Adrenal gland (tissue), 12 donors: ENCODE measurements around the gene ACOX3. TPM values are rescaled to one million over a fixed set of nuclear protein-coding genes. Genes with fewer than 3 reads are reported as not detected.

Source experiments
- DNase-seq, 7 donors: peaks; one replicate each; pipeline ENCODE4 v3.0.0-alpha.2; 2019 to 2020
- H3K27ac ChIP-seq, 5 donors: fragments of 200-600 bp; sonication (generic) in 4 of 5; 1 replicate in 3 of 5; 2 replicates in 2 of 5; pipeline versions ENCODE4 v1.5.1 to v1.8.0; 2016 to 2020; ENCODE audit warnings: mild to moderate bottlenecking in 1 of 5
- H3K27me3 ChIP-seq: fragments of 200-600 bp; 2 replicates; pipeline ENCODE4 v1.8.0; 2021
- H3K36me3 ChIP-seq, 2 donors: fragments of 200-600 bp; replicated peaks in 1 of 2; 1 replicate in 1 of 2; 2 replicates in 1 of 2; pipeline versions ENCODE4 v1.5.1 to v1.8.0; 2018 to 2022
- H3K4me1 ChIP-seq, 2 donors: fragments of 200-600 bp; replicated peaks in 1 of 2; 1 replicate in 1 of 2; 2 replicates in 1 of 2; pipeline versions ENCODE4 v1.5.1 to v1.8.0; 2018 to 2021
- H3K4me3 ChIP-seq, 4 donors: fragments of 200-600 bp; sonication (generic) in 3 of 4; one replicate each; pipeline ENCODE4 v1.5.1; 2016 to 2018
- H3K9me3 ChIP-seq, 3 donors: fragments of 200-600 bp; sonication (generic) in 1 of 3; replicated peaks in 1 of 3; 1 replicate in 2 of 3; 2 replicates in 1 of 3; pipeline versions ENCODE4 v1.5.1 to v1.8.0; 2016 to 2021
- CTCF ChIP-seq, 6 experiments: fragments of 450-650 bp in 4 of 6; fragments of 200-600 bp in 2 of 6; sonication (generic) in 1 of 6; IDR thresholded peaks; 1 replicate in 5 of 6; 2 replicates in 1 of 6; pipeline versions ENCODE4 v1.5.1 to v1.8.0; 2016 to 2021; ENCODE audit warnings: antibody characterized with exemption in 6 of 6, mild to moderate bottlenecking in 2 of 6, moderate library complexity in 1 of 6
- POLR2A ChIP-seq, 2 donors: fragments of 450-650 bp; IDR thresholded peaks; one replicate each; pipeline ENCODE4 v1.6.1; 2017; ENCODE audit warnings: antibody characterized with exemption in 2 of 2, mild to moderate bottlenecking in 2 of 2, moderate library complexity in 1 of 2
- WGBS, 4 donors: extraction: QIAGEN DNeasy Blood & Tissue Kit in 2 of 4; methylation state at CpG; one replicate each; pipeline versions ENCODE4 v1.1.5 to v1.1.7; 2013 to 2017; 5-methylcytosine and 5-hydroxymethylcytosine counted together
- intact Hi-C, 2 donors: fragments of 100-400 bp; cut with DNase I; formaldehyde crosslinking; loops; one replicate each; pipeline versions ENCODE4 v1.14.1 to v1.15.0; 2022 to 2023
- polyA plus RNA-seq, 3 donors: library from polyadenylated mRNA; stranded (reverse); fragments of 200-250 nt in 2 of 3; fragments of 350-450 nt in 1 of 3; fragmentation: Illumina TruSeq in 1 of 3; extraction: RNeasy Lipid Tissue Mini Kit (QIAGEN cat#74804) in 1 of 3; gene quantifications; one replicate each; pipeline ENCODE4 v1.2.3, GENCODE V29; 2013 to 2014
- total RNA-seq, 9 donors: library from RNA; depleted of rRNA in 4 of 9; stranded (reverse); fragments of >200 nt in 4 of 9; fragments of 120-200 nt in 1 of 9; fragmentation: NEBNext Ultra II Directional in 1 of 9; extraction: Animal tissue kit (Norgen Biotek cat#: 25700) in 1 of 9; gene quantifications; one replicate each; pipeline versions ENCODE4 v1.1.0 to v1.2.4, GENCODE V29; 2013 to 2023
- donor health status: healthy with polysubstance abuse.
- donor health status: Bipolar disorder and iron deficiency.
- donor health status: DM: yes; HTN: yes; CAD: no.
- donor health status: DM: no; HTN: no; CAD: no.
- donor health status: DM: no; HTN: no; CAD: no.
- donor health status: DM: yes; HTN: yes; CAD: no.

The ACOX3 gene
- total and polyA plus RNA-seq, 12 donors: 10.4 to 44.2 (median 26.3) TPM

GRCh38 chr4:8465615-8466611 lies 25.4 kb upstream of the ACOX3 start:
- intact Hi-C loops: loop anchor here in 1 of 2 donors (5.0 kb wide), 1 partner anchor 76 kb away; no protein-coding TSS in a partner anchor
- WGBS, 4 donors: 87 to 90% (median 89%) methylated on average over 16 to 31 of the region's 31 CpGs
- TF ChIP-seq POLR2A (IDR thresholded peaks at IDR 0.05): no peak
- TF ChIP-seq CTCF (IDR thresholded peaks at IDR 0.05): no peak
- DNase-seq: no peak
- Histone ChIP-seq H3K4me1 (no peaks in the 10 kb centered on the region), H3K4me3 (no peak overlapping the region), H3K36me3 (peaks cover 0 to 54% of the 10 kb centered on the region in 2 donors), H3K27me3 (no peaks in the 10 kb centered on the region), H3K27ac (no peak overlapping the region), H3K9me3 (no peaks in the 10 kb centered on the region)

GRCh38 chr4:8464381-8464780 lies 23.9 kb upstream of the ACOX3 start:
- 93 to 95% (median 94%) methylated on average over 14 of the region's 14 CpGs for WGBS, 4 donors
- intact Hi-C loops: no loop called here

GRCh38 chr4:8463811-8464210 lies 23.3 kb upstream of the ACOX3 start:
- no peaks in the 10 kb centered on the region for H3K27me3 ChIP-seq
- no peak overlapping the region for H3K27ac ChIP-seq
- no peak for TF ChIP-seq POLR2A (IDR thresholded peaks at IDR 0.05)
- TF ChIP-seq CTCF (IDR thresholded peaks at IDR 0.05): no peak
- 93 to 96% (median 95%) methylated on average over 9 of the region's 9 CpGs for WGBS, 4 donors
- intact Hi-C loops: no loop called here
- H3K4me3 ChIP-seq: no peak overlapping the region
- peaks cover 0 to 48% of the 10 kb centered on the region in 2 donors for H3K36me3 ChIP-seq
- H3K9me3 ChIP-seq: no peaks in the 10 kb centered on the region
- H3K4me1 ChIP-seq: no peaks in the 10 kb centered on the region
- no peak for DNase-seq

More at GRCh38 chr4:8464381-8464780, 23.9 kb upstream of the ACOX3 start:
- Histone ChIP-seq H3K4me3 (no peak overlapping the region), H3K27ac (no peak overlapping the region), H3K27me3 (no peaks in the 10 kb centered on the region), H3K9me3 (no peaks in the 10 kb centered on the region), H3K4me1 (no peaks in the 10 kb centered on the region), H3K36me3 (peaks cover 0 to 52% of the 10 kb centered on the region in 2 donors)
- DNase-seq: no peak
- TF ChIP-seq CTCF (IDR thresholded peaks at IDR 0.05) (no peak), POLR2A (IDR thresholded peaks at IDR 0.05) (no peak)

- Histone ChIP-seq H3K4me1 (no peaks in the 10 kb centered on the region), H3K27ac (no peak overlapping the region), H3K27me3 (no peaks in the 10 kb centered on the region), H3K4me3 (no peak overlapping the region), H3K9me3 (no peaks in the 10 kb centered on the region), H3K36me3 (peaks cover 0 to 53% of the 10 kb centered on the region in 2 donors)
- intact Hi-C loops: no loop called here
- TF ChIP-seq POLR2A (IDR thresholded peaks at IDR 0.05): no peak
- 92 to 97% (median 95%) methylated on average over 6 of the region's 6 CpGs for WGBS, 4 donors
- no peak for DNase-seq
Observed at GRCh38 chr4:8461616-8462015, 21.1 kb upstream of the ACOX3 start.
